Measurements from ENCODE around the gene ACTL10.
"Not testable (repeated sequence)": the region's sequence is repeated elsewhere in the genome, so short reads cannot be mapped to it uniquely, and the experiment has no call there.

Gene ACTL10

DNA sequence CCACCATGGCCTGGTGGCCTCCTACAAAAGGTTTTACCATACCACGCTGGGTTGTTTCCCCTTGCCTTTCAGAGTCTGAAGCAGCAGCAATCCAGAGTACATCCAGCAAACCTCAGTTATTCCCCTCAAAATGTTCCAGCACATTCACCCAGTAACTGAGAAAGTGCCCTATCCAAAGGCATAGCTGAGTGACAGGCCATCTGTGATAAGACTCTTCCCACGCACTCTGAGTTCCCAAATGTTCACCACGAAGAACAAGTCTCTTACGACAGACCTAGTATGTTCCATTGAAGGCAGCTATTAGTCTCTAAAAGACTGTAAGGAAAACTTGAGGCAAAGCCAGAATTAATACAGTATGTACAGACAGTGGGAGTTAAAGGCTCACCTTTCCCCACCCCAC is 36.2 kb upstream of the ACTL10 start:
- FAIRE-seq (no peak), DNase-seq (ENCODE audit: insufficient read length, low spot score) (no peak)
- TF ChIP-seq SPI1 (IDR thresholded peaks at IDR 0.05; ENCODE audit: low read depth, low read length) (no peak), POLR2AphosphoS5 (IDR thresholded peaks at IDR 0.05; ENCODE audit: low read depth, low read length) (no peak), POLR2A (IDR thresholded peaks at IDR 0.05; ENCODE audit: low read depth, low read length) (no peak), TAF1 (IDR thresholded peaks at IDR 0.05; ENCODE audit: low read depth, low read length) (no peak)

- DNase-seq (ENCODE audit: insufficient read length, low spot score); FAIRE-seq: not testable (repeated sequence)
Observed at GRCh38 chr20:33631910-33632309, 34.8 kb upstream of the ACTL10 start.

GRCh38 chr20:33635341-33635740 is 31.4 kb upstream of the ACTL10 start:
- TF ChIP-seq POLR2AphosphoS5 (IDR thresholded peaks at IDR 0.05; ENCODE audit: low read depth, low read length) (no peak), POU2F2 (IDR thresholded peaks at IDR 0.05; ENCODE audit: low read depth, low read length) (no peak), SPI1 (IDR thresholded peaks at IDR 0.05; ENCODE audit: low read depth, low read length) (no peak), PAX5 (IDR thresholded peaks at IDR 0.05; ENCODE audit: insufficient read depth, low read length, severe bottlenecking) (no peak), POLR2A (IDR thresholded peaks at IDR 0.05; ENCODE audit: low read depth, low read length) (no peak), TAF1 (IDR thresholded peaks at IDR 0.05; ENCODE audit: low read depth, low read length) (no peak)
- FAIRE-seq = no peak
- DNase-seq (ENCODE audit: insufficient read length, low spot score) = no peak

DNA sequence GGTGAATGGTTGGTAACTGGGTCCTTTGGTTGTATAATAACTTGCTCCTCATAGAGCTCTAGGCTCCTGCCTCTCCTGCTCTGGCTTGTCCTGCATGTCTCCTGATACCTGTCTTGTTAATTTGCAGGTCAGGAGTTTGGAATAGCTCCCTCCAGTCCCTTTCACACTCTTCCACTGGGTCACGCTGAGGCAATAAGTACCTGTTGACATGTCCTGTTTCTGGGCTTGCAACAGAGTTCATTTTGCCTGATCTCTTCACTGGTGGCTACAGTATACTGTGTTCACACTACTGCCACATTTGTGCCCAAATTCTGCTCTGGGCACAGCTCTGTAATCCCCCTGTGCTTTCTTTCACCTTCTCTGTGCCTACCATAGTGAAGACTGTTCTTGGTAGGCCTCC is 30.0 kb upstream of the ACTL10 start:
- TF ChIP-seq SPI1 (IDR thresholded peaks at IDR 0.05; ENCODE audit: low read depth, low read length) (no peak), POLR2A (IDR thresholded peaks at IDR 0.05; ENCODE audit: low read depth, low read length) (no peak), PAX5 (IDR thresholded peaks at IDR 0.05; ENCODE audit: insufficient read depth, low read length, severe bottlenecking) (no peak), POU2F2 (IDR thresholded peaks at IDR 0.05; ENCODE audit: low read depth, low read length) (no peak), TAF1 (IDR thresholded peaks at IDR 0.05; ENCODE audit: low read depth, low read length) (no peak), POLR2AphosphoS5 (IDR thresholded peaks at IDR 0.05; ENCODE audit: low read depth, low read length) (no peak)
- DNase-seq (ENCODE audit: insufficient read length, low spot score) (no peak), FAIRE-seq (no peak)

DNA sequence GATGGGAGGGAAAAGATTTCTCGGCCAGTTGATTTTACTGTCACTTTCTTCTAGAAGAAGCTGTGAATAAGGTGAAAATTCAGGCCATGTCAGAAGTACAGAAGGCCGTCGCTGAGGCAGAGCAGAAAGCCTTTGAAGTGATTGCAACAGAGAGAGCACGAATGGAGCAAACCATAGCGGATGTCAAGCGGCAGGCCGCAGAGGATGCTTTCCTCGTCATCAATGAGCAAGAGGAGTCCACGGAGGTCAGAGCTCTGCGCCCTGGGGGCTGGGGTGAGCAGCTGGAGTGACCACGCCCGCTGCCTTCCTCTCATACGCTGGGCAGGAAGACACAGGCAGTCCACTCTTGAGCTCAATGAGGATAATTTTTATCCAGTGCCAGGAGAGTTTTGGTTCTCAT is 26.5 kb upstream of the ACTL10 start:
- no peak for TF ChIP-seq SPI1 (IDR thresholded peaks at IDR 0.05; ENCODE audit: low read depth, low read length)
- no peak for TF ChIP-seq TAF1 (IDR thresholded peaks at IDR 0.05; ENCODE audit: low read depth, low read length)
- no peak for TF ChIP-seq POU2F2 (IDR thresholded peaks at IDR 0.05; ENCODE audit: low read depth, low read length)
- DNase-seq (ENCODE audit: insufficient read length, low spot score) (no peak), FAIRE-seq (no peak)

DNA sequence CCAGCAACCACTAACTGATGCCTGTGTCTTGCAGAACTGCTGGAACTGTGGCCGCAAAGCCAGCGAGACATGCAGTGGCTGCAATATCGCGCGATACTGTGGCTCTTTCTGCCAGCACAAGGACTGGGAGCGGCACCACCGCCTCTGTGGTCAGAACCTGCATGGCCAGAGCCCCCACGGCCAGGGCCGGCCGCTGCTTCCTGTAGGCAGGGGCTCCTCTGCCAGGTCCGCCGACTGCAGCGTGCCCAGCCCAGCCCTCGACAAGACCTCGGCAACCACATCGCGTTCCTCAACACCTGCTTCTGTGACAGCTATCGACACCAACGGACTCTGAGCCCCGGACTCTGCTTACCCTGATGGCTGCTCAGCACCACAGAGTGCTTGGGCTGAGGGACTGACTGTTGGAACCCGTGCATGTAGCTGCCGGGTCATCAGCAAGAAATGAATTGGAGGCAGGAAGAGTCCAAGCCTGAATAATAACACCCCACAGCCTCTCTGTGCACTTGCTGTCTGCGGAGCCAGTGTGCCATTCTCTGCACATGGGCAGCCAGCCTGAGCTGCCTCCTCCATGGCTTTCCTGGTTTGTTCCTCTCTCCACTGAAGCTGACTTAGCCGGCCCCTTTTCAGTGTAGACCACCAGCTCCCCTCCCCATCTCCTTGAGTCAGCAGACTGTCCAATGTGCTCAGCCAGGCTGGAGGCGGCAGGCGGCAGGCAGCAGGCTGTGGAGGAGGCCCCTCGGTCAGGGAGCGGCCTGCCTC is 22.3 kb upstream of the ACTL10 start:
- no peak for TF ChIP-seq PAX5 (IDR thresholded peaks at IDR 0.05; ENCODE audit: insufficient read depth, low read length, severe bottlenecking)
- TF ChIP-seq POLR2A (IDR thresholded peaks at IDR 0.05; ENCODE audit: low read depth, low read length) = no peak
- TF ChIP-seq SPI1 (IDR thresholded peaks at IDR 0.05; ENCODE audit: low read depth, low read length) = no peak
- no peak for TF ChIP-seq TAF1 (IDR thresholded peaks at IDR 0.05; ENCODE audit: low read depth, low read length)
- no peak for TF ChIP-seq POLR2AphosphoS5 (IDR thresholded peaks at IDR 0.05; ENCODE audit: low read depth, low read length)
- TF ChIP-seq POU2F2 (IDR thresholded peaks at IDR 0.05; ENCODE audit: low read depth, low read length) = no peak
- DNase-seq (ENCODE audit: insufficient read length, low spot score) = no peak
- FAIRE-seq = no peak

GRCh38 chr20:33645072-33645358 is 21.7 kb upstream of the ACTL10 start:
- FAIRE-seq = no peak
- TF ChIP-seq POLR2A (IDR thresholded peaks at IDR 0.05; ENCODE audit: low read depth, low read length) (no peak), TAF1 (IDR thresholded peaks at IDR 0.05; ENCODE audit: low read depth, low read length) (no peak), SPI1 (IDR thresholded peaks at IDR 0.05; ENCODE audit: low read depth, low read length) (no peak), PAX5 (IDR thresholded peaks at IDR 0.05; ENCODE audit: insufficient read depth, low read length, severe bottlenecking) (no peak), POU2F2 (IDR thresholded peaks at IDR 0.05; ENCODE audit: low read depth, low read length) (no peak), POLR2AphosphoS5 (IDR thresholded peaks at IDR 0.05; ENCODE audit: low read depth, low read length) (no peak)
- no peak for DNase-seq (ENCODE audit: insufficient read length, low spot score)

DNA sequence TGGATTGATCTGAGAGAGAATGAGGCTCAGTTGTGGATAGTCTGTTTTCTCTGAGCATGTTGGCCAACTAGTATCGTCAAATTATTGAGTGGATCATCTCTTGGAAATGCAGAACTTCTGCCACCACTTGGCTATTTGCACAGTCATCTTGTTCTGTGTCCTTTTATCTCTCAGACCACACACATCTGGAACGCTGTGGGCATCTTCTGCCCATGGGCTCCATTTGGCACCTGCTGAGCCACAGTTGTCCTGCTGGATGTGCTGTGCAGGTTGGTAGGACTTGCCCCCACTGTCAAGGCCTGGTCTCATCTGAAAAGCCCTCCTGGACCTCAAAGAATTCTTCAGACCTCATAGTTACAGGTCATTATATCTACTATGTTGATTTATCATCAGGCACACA is 21.3 kb upstream of the ACTL10 start:
- FAIRE-seq (no peak), DNase-seq (ENCODE audit: insufficient read length, low spot score) (no peak)
- TF ChIP-seq POLR2AphosphoS5 (IDR thresholded peaks at IDR 0.05; ENCODE audit: low read depth, low read length) (no peak), POLR2A (IDR thresholded peaks at IDR 0.05; ENCODE audit: low read depth, low read length) (no peak), PAX5 (IDR thresholded peaks at IDR 0.05; ENCODE audit: insufficient read depth, low read length, severe bottlenecking) (no peak), SPI1 (IDR thresholded peaks at IDR 0.05; ENCODE audit: low read depth, low read length) (no peak), POU2F2 (IDR thresholded peaks at IDR 0.05; ENCODE audit: low read depth, low read length) (no peak), TAF1 (IDR thresholded peaks at IDR 0.05; ENCODE audit: low read depth, low read length) (no peak)

DNA sequence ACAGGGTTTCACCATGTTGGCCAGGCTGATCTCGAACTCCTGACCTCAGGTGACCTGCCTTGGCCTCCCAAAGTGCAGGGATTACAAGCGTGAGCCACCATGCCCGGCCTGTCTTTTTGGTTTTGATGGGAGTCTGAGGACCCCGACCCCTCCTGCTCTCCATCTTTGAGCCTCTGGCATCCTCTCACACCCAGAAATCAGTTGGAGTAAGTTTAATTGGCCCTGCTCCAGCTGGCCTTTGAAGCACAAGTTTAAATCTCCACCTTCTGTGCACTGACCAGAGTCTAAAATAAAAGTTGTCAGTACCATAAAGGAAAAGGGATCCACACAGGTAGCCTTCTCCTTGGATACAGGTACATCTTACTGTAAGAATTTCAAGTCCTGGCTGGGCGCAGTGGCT is 20.6 kb upstream of the ACTL10 start:
- FAIRE-seq (no peak), DNase-seq (ENCODE audit: insufficient read length, low spot score) (no peak)
- TF ChIP-seq POLR2A (IDR thresholded peaks at IDR 0.05; ENCODE audit: low read depth, low read length) (no peak), POLR2AphosphoS5 (IDR thresholded peaks at IDR 0.05; ENCODE audit: low read depth, low read length) (no peak), SPI1 (IDR thresholded peaks at IDR 0.05; ENCODE audit: low read depth, low read length) (no peak), POU2F2 (IDR thresholded peaks at IDR 0.05; ENCODE audit: low read depth, low read length) (no peak), PAX5 (IDR thresholded peaks at IDR 0.05; ENCODE audit: insufficient read depth, low read length, severe bottlenecking) (no peak), TAF1 (IDR thresholded peaks at IDR 0.05; ENCODE audit: low read depth, low read length) (no peak)

GRCh38 chr20:33646959-33647602 is 19.7 kb upstream of the ACTL10 start:
- not testable (repeated sequence) for FAIRE-seq
- DNase-seq (ENCODE audit: insufficient read length, low spot score) = peak; percentile 11
- TF ChIP-seq POU2F2 (IDR thresholded peaks at IDR 0.05; ENCODE audit: low read depth, low read length) = peak; percentile 95

All from GM12891 (cell line).